ENCODE results near the gene TNFRSF1B. TPM values are rescaled to one million over a fixed set of nuclear protein-coding genes. Genes with fewer than 3 reads are reported as not detected.

Gene TNFRSF1B
- total RNA-seq, 1 donor from 2014 or later = 16.2 TPM

DNA sequence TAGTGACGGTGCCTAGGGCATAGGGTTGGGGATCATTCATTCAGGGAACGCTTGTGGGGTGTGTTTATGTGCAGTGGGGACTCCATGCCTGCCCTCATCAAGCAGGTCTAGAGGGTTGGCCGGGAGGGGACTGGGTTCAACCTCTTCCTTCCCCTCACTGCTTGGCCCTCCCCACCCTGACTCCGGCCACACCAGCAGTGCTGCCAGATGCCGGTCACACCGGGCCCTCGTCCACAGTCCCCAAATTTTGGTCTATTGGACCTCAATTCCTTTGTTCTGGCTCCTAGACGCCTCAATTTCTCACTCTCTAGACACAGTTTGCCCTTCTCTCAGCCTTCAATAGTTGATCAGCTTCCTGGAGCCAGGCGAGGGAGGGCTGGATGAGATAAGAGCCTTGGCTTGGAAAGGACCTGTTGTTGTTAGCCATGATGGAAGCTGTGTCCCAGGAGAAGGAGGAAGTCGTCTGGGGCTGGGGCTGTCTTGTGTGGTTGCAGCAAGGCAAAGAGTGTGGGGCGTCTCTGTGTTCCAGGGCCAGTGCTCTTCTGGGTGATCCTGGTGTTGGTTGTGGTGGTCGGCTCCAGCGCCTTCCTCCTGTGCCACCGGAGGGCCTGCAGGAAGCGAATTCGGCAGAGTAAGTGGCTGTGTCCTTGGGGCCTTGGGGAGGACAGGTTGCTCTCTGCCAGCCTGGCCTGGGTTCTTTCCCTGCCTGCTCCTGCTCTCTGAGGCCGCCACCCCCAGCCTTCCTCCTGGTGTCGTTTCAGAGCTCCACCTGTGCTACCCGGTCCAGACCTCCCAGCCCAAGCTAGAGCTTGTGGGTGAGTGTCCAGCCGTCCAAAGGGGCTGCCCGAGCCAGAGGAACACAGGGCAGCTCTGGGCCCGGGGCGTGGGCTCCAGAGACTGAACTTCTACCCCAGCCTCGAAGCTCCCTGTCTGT lies 41.1 kb upstream of the TNFRSF1B start:
- Histone ChIP-seq H3K9me3 (replicated peaks) (no peaks in the 10 kb centered on the region), H3K27me3 (ENCODE audit: low read depth) (peaks cover 17% of the 10 kb centered on the region), H3K4me3 (peak overlapping the region; percentile 35), H3K4me1 (peaks cover 17% of the 10 kb centered on the region), H3K27ac (replicated peaks) (peak overlapping the region; percentile 37), H3K36me3 (no peaks in the 10 kb centered on the region)
- no peak for DNase-seq
- no peak for TF ChIP-seq CTCF (IDR thresholded peaks at IDR 0.05; ENCODE audit: borderline replicate concordance)
- intact Hi-C loops (cut with micrococcal nuclease) = loop anchor here (2.0 kb wide), 1 partner anchor 83 kb away; no protein-coding TSS in a partner anchor

GRCh38 chr1:12126781-12127180 lies 40.0 kb upstream of the TNFRSF1B start:
- H3K9me3 ChIP-seq (replicated peaks) = no peaks in the 10 kb centered on the region
- no peak for DNase-seq
- peaks cover 21% of the 10 kb centered on the region for H3K4me1 ChIP-seq
- no peak overlapping the region for H3K27ac ChIP-seq (replicated peaks)
- no peak overlapping the region for H3K4me3 ChIP-seq
- intact Hi-C loops (cut with micrococcal nuclease) = no loop called here
- TF ChIP-seq CTCF (IDR thresholded peaks at IDR 0.05; ENCODE audit: borderline replicate concordance) = no peak
- H3K36me3 ChIP-seq = no peaks in the 10 kb centered on the region
- peaks cover 17% of the 10 kb centered on the region for H3K27me3 ChIP-seq (ENCODE audit: low read depth)

DNA sequence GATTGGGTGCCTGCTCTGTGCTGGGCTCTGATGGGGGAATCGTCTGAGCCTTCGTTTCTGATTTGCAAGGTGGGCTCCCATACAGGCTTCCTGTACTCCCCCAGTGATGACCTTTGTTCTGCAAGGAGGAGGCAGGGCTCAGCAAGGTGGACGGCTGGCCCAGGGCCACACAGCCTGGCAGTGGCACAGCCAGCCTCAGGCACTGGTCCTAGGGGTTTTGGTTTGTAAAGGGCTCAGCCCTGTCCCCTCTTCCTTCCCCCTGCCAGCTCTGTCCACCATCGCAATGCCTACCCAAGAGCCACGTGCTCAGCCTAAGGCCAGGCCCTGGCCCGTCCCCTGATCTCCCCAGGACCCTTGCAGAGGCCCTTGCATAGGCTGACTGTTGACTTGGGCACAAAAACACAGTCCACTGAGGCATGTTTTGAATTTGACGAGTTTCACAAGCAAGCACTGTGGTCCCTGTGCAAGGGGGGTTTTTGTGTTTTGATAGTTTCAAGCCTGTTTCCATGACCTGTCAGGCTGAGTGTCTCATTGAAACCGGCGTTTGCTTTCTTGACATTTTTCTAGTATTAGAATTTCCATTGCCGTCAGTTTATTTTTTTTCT lies 39.5 kb upstream of the TNFRSF1B start:
- peaks cover 26% of the 10 kb centered on the region for H3K4me1 ChIP-seq
- H3K36me3 ChIP-seq = no peaks in the 10 kb centered on the region
- intact Hi-C loops (cut with micrococcal nuclease) = no loop called here
- peaks cover 17% of the 10 kb centered on the region for H3K27me3 ChIP-seq (ENCODE audit: low read depth)
- DNase-seq = no peak
- no peak overlapping the region for H3K4me3 ChIP-seq
- no peaks in the 10 kb centered on the region for H3K9me3 ChIP-seq (replicated peaks)
- no peak overlapping the region for H3K27ac ChIP-seq (replicated peaks)
- no peak for TF ChIP-seq CTCF (IDR thresholded peaks at IDR 0.05; ENCODE audit: borderline replicate concordance)

DNA sequence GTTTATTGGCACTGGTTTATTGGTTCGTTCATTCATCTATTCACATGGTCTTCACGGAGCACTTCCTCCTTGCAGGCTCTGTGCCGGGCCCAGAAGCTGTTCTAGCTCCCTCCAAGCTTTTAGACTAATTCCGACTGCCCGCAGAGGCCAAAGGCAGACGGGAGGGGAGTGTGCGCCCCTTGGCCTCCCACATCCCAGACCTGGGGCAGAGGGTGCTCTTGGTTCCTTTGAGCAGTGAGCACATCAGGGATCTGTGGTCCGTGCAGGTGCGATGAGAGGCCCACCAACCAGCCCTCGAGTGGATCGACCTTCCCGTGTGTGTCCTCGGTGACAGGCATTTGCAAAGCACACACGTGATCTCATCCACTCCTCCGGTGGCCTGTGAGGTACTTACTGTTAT lies 38.7 kb upstream of the TNFRSF1B start:
- intact Hi-C loops (cut with micrococcal nuclease) = no loop called here
- DNase-seq = no peak
- H3K4me1 ChIP-seq = peaks cover 30% of the 10 kb centered on the region

GRCh38 chr1:12129624-12130023 lies 37.2 kb upstream of the TNFRSF1B start:
- H3K9me3 ChIP-seq (replicated peaks) = no peaks in the 10 kb centered on the region
- peaks cover 30% of the 10 kb centered on the region for H3K4me1 ChIP-seq
- no peak for DNase-seq
- no peak for TF ChIP-seq CTCF (IDR thresholded peaks at IDR 0.05; ENCODE audit: borderline replicate concordance)
- H3K27me3 ChIP-seq (ENCODE audit: low read depth) = no peaks in the 10 kb centered on the region
- no peaks in the 10 kb centered on the region for H3K36me3 ChIP-seq
- H3K27ac ChIP-seq (replicated peaks) = no peak overlapping the region
- intact Hi-C loops (cut with micrococcal nuclease) = no loop called here
- H3K4me3 ChIP-seq = no peak overlapping the region

More for the DNA sequence above, 38.7 kb upstream of the TNFRSF1B start:
- Histone ChIP-seq H3K27me3 (ENCODE audit: low read depth) (peaks cover 12% of the 10 kb centered on the region), H3K27ac (replicated peaks) (no peak overlapping the region), H3K4me3 (no peak overlapping the region), H3K9me3 (replicated peaks) (no peaks in the 10 kb centered on the region), H3K36me3 (no peaks in the 10 kb centered on the region)
- TF ChIP-seq CTCF (IDR thresholded peaks at IDR 0.05; ENCODE audit: borderline replicate concordance) = no peak
